SK-N-SH treated with all-trans-retinoic acid at 6 μM for 48 hours (cell line): ENCODE data around the gene ALG9.

Experiments used
- ARNTL ChIP-seq: fragments of 450-650 bp; formaldehyde crosslinking; IDR thresholded peaks from 2 replicates; pipeline ENCODE4 v1.5.0; 2020; ENCODE audit warnings: low read depth, mild to moderate bottlenecking, moderate library complexity, borderline replicate concordance
- BACH2 ChIP-seq: fragments of 250-450 bp; sonication (Bioruptor Pico); IDR thresholded peaks from 2 replicates; pipeline ENCODE4 v1.9.0; 2021; ENCODE audit warnings: mild to moderate bottlenecking, borderline replicate concordance
- CREB5 ChIP-seq: fragments of 250-450 bp; sonication (Bioruptor Pico); IDR thresholded peaks from 2 replicates; pipeline ENCODE4 v1.5.1; 2020; ENCODE audit warnings: low read depth, mild to moderate bottlenecking, moderate library complexity
- CSRNP3 ChIP-seq: fragments of 250-450 bp; sonication (Bioruptor Pico); IDR thresholded peaks from 2 replicates; pipeline ENCODE4 v1.5.1; 2021; ENCODE audit warnings: mild to moderate bottlenecking, moderate library complexity
- ISL1 ChIP-seq: fragments of 250-450 bp; sonication (Bioruptor Pico); IDR thresholded peaks from 2 replicates; pipeline ENCODE4 v2.1.2; 2022; ENCODE audit warnings: mild to moderate bottlenecking, moderate library complexity
- OSR1 ChIP-seq: fragments of 250-450 bp; sonication (Bioruptor Pico); IDR thresholded peaks from 2 replicates; pipeline ENCODE4 v1.8.0; 2022; ENCODE audit warnings: moderate library complexity, mild to moderate bottlenecking, inconsistent platforms
- PATZ1 ChIP-seq: fragments of 250-450 bp; sonication (Bioruptor Pico); IDR thresholded peaks from 2 replicates; pipeline ENCODE4 v1.8.0; 2020; ENCODE audit warnings: mild to moderate bottlenecking, moderate library complexity, borderline replicate concordance
- POU6F1 ChIP-seq: fragments of 250-450 bp; sonication (Bioruptor Pico); IDR thresholded peaks from 2 replicates; pipeline ENCODE4 v1.8.0; 2021; ENCODE audit warnings: low read depth, mild to moderate bottlenecking, moderate library complexity, borderline replicate concordance
- PPARA ChIP-seq: fragments of 250-450 bp; sonication (Bioruptor Pico); IDR thresholded peaks from 2 replicates; pipeline ENCODE4 v1.5.0; 2020; ENCODE audit warnings: mild to moderate bottlenecking, borderline replicate concordance
- RARB ChIP-seq: fragments of 250-450 bp; sonication (Bioruptor Pico); IDR thresholded peaks from 2 replicates; pipeline ENCODE4 v1.8.0; 2021; ENCODE audit warnings: mild to moderate bottlenecking, moderate library complexity
- ZC3H10 ChIP-seq: fragments of 250-450 bp; sonication (Bioruptor Pico); IDR thresholded peaks from 2 replicates; pipeline ENCODE4 v1.5.1; 2021; ENCODE audit warnings: mild to moderate bottlenecking, moderate library complexity
- ZFP3 ChIP-seq: fragments of 250-450 bp; sonication (Bioruptor Pico); IDR thresholded peaks from 2 replicates; pipeline ENCODE4 v1.5.0; 2020; ENCODE audit warnings: mild to moderate bottlenecking, moderate library complexity
- ZFP30 ChIP-seq: fragments of 450-650 bp; formaldehyde crosslinking; IDR thresholded peaks from 2 replicates; pipeline ENCODE4 v1.5.0; 2022; ENCODE audit warnings: mild to moderate bottlenecking, moderate library complexity
- ZNF8 ChIP-seq: fragments of 450-650 bp; formaldehyde crosslinking; IDR thresholded peaks from 2 replicates; pipeline ENCODE4 v1.5.0; 2020; ENCODE audit warnings: mild to moderate bottlenecking, moderate library complexity

GRCh38 chr11:111879637-111879960 is 8.2 kb upstream of the ALG9 start:
- TF ChIP-seq ZNF8 (no peak), ARNTL (CRISPR knock-in tag) (no peak), CSRNP3 (CRISPR knock-in tag) (no peak), ZFP30 (no peak), ZC3H10 (CRISPR knock-in tag) (no peak), CREB5 (CRISPR knock-in tag) (no peak), POU6F1 (CRISPR knock-in tag) (no peak), OSR1 (no peak), ZFP3 (CRISPR knock-in tag) (no peak), PATZ1 (no peak), BACH2 (no peak), ISL1 (CRISPR knock-in tag) (no peak), RARB (no peak), PPARA (CRISPR knock-in tag) (no peak)
